ENCODE data around the gene KCNAB2.

DNA sequence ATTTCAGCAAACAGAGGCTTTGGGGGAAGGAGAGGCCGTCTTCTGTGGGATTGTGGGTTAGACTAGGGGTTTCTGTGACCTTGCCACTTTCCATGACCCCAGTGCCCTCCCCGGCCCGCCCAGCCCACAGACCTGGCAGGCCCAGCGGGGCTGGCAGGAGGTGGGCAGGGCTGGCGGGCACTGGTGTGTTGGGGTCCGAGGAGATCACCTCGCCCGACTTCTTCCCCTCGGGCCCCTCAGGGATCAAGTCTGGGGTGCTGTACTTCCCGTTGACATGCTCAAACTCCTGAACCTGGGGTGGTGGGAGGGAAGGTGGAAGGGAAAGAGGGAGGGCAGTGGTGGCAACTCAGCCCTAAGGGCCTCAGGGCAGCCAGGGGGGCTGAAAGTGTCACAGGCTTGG lies 78.1 kb downstream of the KCNAB2 start:
- TF ChIP-seq, protein P1, sequence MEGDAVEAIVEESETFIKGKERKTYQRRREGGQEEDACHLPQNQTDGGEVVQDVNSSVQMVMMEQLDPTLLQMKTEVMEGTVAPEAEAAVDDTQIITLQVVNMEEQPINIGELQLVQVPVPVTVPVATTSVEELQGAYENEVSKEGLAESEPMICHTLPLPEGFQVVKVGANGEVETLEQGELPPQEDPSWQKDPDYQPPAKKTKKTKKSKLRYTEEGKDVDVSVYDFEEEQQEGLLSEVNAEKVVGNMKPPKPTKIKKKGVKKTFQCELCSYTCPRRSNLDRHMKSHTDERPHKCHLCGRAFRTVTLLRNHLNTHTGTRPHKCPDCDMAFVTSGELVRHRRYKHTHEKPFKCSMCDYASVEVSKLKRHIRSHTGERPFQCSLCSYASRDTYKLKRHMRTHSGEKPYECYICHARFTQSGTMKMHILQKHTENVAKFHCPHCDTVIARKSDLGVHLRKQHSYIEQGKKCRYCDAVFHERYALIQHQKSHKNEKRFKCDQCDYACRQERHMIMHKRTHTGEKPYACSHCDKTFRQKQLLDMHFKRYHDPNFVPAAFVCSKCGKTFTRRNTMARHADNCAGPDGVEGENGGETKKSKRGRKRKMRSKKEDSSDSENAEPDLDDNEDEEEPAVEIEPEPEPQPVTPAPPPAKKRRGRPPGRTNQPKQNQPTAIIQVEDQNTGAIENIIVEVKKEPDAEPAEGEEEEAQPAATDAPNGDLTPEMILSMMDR (IDR thresholded peaks at IDR 0.05; ENCODE audit: low read length), result no peak
- no peak for TF ChIP-seq EZH2 (IDR thresholded peaks at IDR 0.05; ENCODE audit: borderline replicate concordance, low read length)
